HG03439 (cell line): ENCODE measurements around the gene RALGAPA2.

Experiments
- ATAC-seq: cut with Tn5 transposase; IDR thresholded peaks from one replicate; pipeline ENCODE4 v1.9.1; 2021; ENCODE audit warnings: mild to moderate bottlenecking, moderate library complexity; ENCODE audit not compliant: unreplicated experiment

Gene RALGAPA2

GRCh38 chr20:20729563-20729962 lies 17.1 kb upstream of the RALGAPA2 start:
- ATAC-seq, result no peak

- no peak for ATAC-seq
These were observed 9.0 kb upstream of the RALGAPA2 start for GRCh38 chr20:20721489-20721888.

GRCh38 chr20:20720158-20720557 lies 7.7 kb upstream of the RALGAPA2 start:
- ATAC-seq, result no peak

- ATAC-seq, result no peak
These were observed 7.0 kb upstream of the RALGAPA2 start for GRCh38 chr20:20719411-20719810.

GRCh38 chr20:20713244-20713765 lies 861 bp upstream of the RALGAPA2 start:
- no peak for ATAC-seq

- peak; percentile 9 for ATAC-seq
These were observed 405 bp downstream of the RALGAPA2 start for GRCh38 chr20:20712004-20712473.

GRCh38 chr20:20711413-20711812 lies 1.0 kb downstream of the RALGAPA2 start:
- no peak for ATAC-seq

GRCh38 chr20:20710443-20711315 lies 1.8 kb downstream of the RALGAPA2 start:
- no peak for ATAC-seq

- ATAC-seq, result no peak
These were observed 2.6 kb downstream of the RALGAPA2 start for GRCh38 chr20:20709887-20710286.

- ATAC-seq, result no peak
These were observed 6.2 kb downstream of the RALGAPA2 start for GRCh38 chr20:20706285-20706684.

GRCh38 chr20:20702330-20703245 lies 9.9 kb downstream of the RALGAPA2 start:
- no peak for ATAC-seq

- no peak for ATAC-seq
These were observed 12.5 kb downstream of the RALGAPA2 start for GRCh38 chr20:20699917-20700316.

GRCh38 chr20:20699144-20699543 lies 13.3 kb downstream of the RALGAPA2 start:
- no peak for ATAC-seq

GRCh38 chr20:20697325-20697845 lies 15.1 kb downstream of the RALGAPA2 start:
- ATAC-seq, result no peak

- ATAC-seq, result no peak
These were observed 17.1 kb downstream of the RALGAPA2 start for GRCh38 chr20:20695250-20695816.

- ATAC-seq, result no peak
These were observed 17.9 kb downstream of the RALGAPA2 start for GRCh38 chr20:20694591-20694990.

- no peak for ATAC-seq
These were observed 19.9 kb downstream of the RALGAPA2 start for GRCh38 chr20:20692587-20692986.

GRCh38 chr20:20691477-20692235 lies 20.8 kb downstream of the RALGAPA2 start:
- no peak for ATAC-seq

- ATAC-seq, result no peak
These were observed 21.6 kb downstream of the RALGAPA2 start for GRCh38 chr20:20690676-20691476.
